Erythroblast (primary cell): ENCODE data around the gene TMEM204.

Source experiments
- GATA1 ChIP-seq: IDR thresholded peaks from 2 replicates; pipeline ENCODE4 v1.6.1; 2011; ENCODE audit warnings: low read depth, mild to moderate bottlenecking, control low read depth, low read length, moderate library complexity
- POLR2A ChIP-seq: IDR thresholded peaks from 2 replicates; pipeline ENCODE4 v1.6.1; 2011; ENCODE audit warnings: mild to moderate bottlenecking, low read length

DNA sequence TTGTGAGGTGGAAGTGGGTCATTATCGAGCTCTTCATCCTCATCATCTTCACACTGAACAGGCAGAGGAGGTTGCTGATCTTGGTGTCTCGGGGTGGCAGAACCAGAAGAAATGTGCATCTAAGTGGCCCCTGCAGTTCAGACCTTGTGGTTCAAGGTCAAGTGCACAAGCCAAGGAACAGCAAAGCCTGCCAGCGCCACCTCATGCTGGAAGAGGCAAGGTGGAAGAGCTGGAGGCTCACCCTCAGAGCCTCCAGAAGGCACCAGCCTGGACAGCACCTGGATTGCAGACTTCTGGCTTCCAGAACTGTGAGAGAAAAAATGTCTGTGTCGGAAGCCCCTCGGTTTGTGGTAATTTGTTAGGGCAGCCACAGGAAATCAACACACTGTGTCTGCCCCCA is 45.7 kb downstream of the TMEM204 start:
- TF ChIP-seq POLR2A, result no peak
- TF ChIP-seq GATA1, result no peak
